CD4-positive, alpha-beta T cell (primary cell): ENCODE measurements around the gene SPTBN1. TPM values are rescaled to one million over a fixed set of nuclear protein-coding genes. Genes with fewer than 3 reads are reported as not detected.

Source experiments
- ATAC-seq: fragments of 200-7000 bp; cut with Tn5 transposase; one replicate; pipeline ENCODE4 v1.10.0; 2022; ENCODE audit warnings: mild to moderate bottlenecking; ENCODE audit not compliant: poor library complexity
- CTCF ChIA-PET: fragments of 350-600 bp; sonication (Branson Sonifier 250); formaldehyde crosslinking; loops from one replicate; lab custom pipeline; 2021; ENCODE audit warnings: antibody characterized with exemption, inconsistent platforms; lab: Charles Lee
- POLR2A ChIA-PET: fragments of 350-600 bp; sonication (Branson Sonifier 250); formaldehyde crosslinking; loops from one replicate; lab custom pipeline; 2021; ENCODE audit warnings: antibody characterized with exemption, inconsistent platforms; lab: Charles Lee
- DNase-seq, 14 experiments: peaks; one replicate each; pipeline ENCODE4 v3.0.0-alpha.2; 2013 to 2020; ENCODE audit warnings: mixed read lengths in 2 of 14
- H3K27ac ChIP-seq, 2 donors: one replicate each; pipeline versions ENCODE4 v1.5.1 to v1.7.0; 2013; ENCODE audit warnings: low read length in 2 of 2, low read depth in 1 of 2, mild to moderate bottlenecking in 1 of 2
- H3K27me3 ChIP-seq, 2 experiments: 1 replicate in 1 of 2; 2 replicates in 1 of 2; pipeline versions ENCODE4 v1.6.1 to v1.7.0; 2013; ENCODE audit warnings: low read length in 2 of 2, control low read depth in 1 of 2, mild to moderate bottlenecking in 1 of 2, moderate library complexity in 1 of 2; ENCODE audit not compliant: insufficient read depth in 2 of 2, control insufficient read depth in 1 of 2
- H3K36me3 ChIP-seq: one replicate; pipeline ENCODE4 v1.6.1; 2013; ENCODE audit warnings: low read length, control low read depth; ENCODE audit not compliant: insufficient read depth
- H3K4me1 ChIP-seq: one replicate; pipeline ENCODE4 v1.6.1; 2013; ENCODE audit warnings: low read length, control low read depth; ENCODE audit not compliant: insufficient read depth
- H3K4me3 ChIP-seq: one replicate; pipeline ENCODE4 v1.5.1; 2013; ENCODE audit warnings: mild to moderate bottlenecking, low read length, moderate library complexity
- H3K9me3 ChIP-seq, 2 experiments: 1 replicate in 1 of 2; 2 replicates in 1 of 2; pipeline versions ENCODE4 v1.6.1 to v1.7.0; 2013; ENCODE audit warnings: low read length in 2 of 2, mild to moderate bottlenecking in 2 of 2, control low read depth in 1 of 2, moderate library complexity in 1 of 2; ENCODE audit not compliant: control insufficient read depth in 1 of 2, insufficient read depth in 1 of 2
- H3K27ac Mint-ChIP-seq: one replicate; pipeline ENCODE4 v1.8.0; 2020; ENCODE audit warnings: mixed read lengths
- H3K27me3 Mint-ChIP-seq: one replicate; pipeline ENCODE4 v1.8.0; 2021; ENCODE audit warnings: mixed read lengths
- H3K36me3 Mint-ChIP-seq: one replicate; pipeline ENCODE4 v1.8.0; 2021; ENCODE audit warnings: low read depth, mixed read lengths
- H3K4me1 Mint-ChIP-seq: one replicate; pipeline ENCODE4 v1.8.0; 2021; ENCODE audit warnings: low read depth, mixed read lengths
- H3K4me3 Mint-ChIP-seq: one replicate; pipeline ENCODE4 v1.8.0; 2020; ENCODE audit warnings: mild to moderate bottlenecking, mixed read lengths
- H3K9me3 Mint-ChIP-seq: one replicate; pipeline ENCODE4 v1.8.0; 2020; ENCODE audit warnings: mixed read lengths
- intact Hi-C, 2 experiments: fragments of 100-400 bp; cut with DNase I in 1 of 2; cut with micrococcal nuclease in 1 of 2; formaldehyde crosslinking; loops; one replicate each; pipeline versions ENCODE4 v1.15.1 to v1.9.0; 2023 to 2025; cut with DNase I, micrococcal nuclease
- total RNA-seq, 174 experiments: library from RNA in 2 of 174; stranded (reverse) in 2 of 174; gene quantifications; one replicate each; pipeline ENCODE4 v1.2.3 and lab custom pipeline; 2021 to 2026
- TF ChIP-seq, protein P1 (sequence below): fragments of 200-600 bp; IDR thresholded peaks from one replicate; pipeline ENCODE4 v1.8.0; 2022; ENCODE audit warnings: antibody characterized with exemption, mild to moderate bottlenecking

The SPTBN1 gene
- total RNA-seq, 2 experiments from 2014 or later: 156 to 166 TPM

DNA sequence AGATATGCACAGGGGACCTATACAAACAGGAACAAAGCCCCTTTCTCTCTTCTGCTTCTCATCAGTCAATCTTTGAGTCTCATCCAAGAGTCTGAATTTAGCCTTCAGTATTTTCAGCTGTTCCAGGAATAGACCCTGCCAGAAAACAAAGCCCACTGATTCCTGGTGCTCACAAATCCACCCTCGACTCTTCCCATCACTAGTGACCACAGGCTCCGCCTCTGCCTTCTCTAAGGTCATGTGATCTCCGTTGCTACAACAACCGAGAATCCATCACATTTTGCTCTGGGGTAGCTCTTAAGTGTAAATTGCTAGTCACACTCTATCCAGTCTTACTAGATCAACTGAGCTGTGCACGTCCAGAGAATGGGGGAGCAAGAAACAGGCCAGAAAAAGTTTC is 46.4 kb upstream of the SPTBN1 start:
- Mint-ChIP-seq H3K4me1 (no peaks in the 10 kb centered on the region), H3K27me3 (peaks cover 16% of the 10 kb centered on the region), H3K4me3 (no peak overlapping the region), H3K27ac (no peak overlapping the region), H3K36me3 (no peaks in the 10 kb centered on the region), H3K9me3 (no peaks in the 10 kb centered on the region)
- Histone ChIP-seq H3K27me3 (no peaks in the 10 kb centered on the region), H3K36me3 (no peaks in the 10 kb centered on the region), H3K4me3 (no peak overlapping the region), H3K9me3 (no peaks in the 10 kb centered on the region), H3K4me1 (peaks cover under 1% of the 10 kb centered on the region), H3K27ac (no peak overlapping the region)
- DNase-seq (no peak), ATAC-seq (no peak)
- TF ChIP-seq, protein P1, sequence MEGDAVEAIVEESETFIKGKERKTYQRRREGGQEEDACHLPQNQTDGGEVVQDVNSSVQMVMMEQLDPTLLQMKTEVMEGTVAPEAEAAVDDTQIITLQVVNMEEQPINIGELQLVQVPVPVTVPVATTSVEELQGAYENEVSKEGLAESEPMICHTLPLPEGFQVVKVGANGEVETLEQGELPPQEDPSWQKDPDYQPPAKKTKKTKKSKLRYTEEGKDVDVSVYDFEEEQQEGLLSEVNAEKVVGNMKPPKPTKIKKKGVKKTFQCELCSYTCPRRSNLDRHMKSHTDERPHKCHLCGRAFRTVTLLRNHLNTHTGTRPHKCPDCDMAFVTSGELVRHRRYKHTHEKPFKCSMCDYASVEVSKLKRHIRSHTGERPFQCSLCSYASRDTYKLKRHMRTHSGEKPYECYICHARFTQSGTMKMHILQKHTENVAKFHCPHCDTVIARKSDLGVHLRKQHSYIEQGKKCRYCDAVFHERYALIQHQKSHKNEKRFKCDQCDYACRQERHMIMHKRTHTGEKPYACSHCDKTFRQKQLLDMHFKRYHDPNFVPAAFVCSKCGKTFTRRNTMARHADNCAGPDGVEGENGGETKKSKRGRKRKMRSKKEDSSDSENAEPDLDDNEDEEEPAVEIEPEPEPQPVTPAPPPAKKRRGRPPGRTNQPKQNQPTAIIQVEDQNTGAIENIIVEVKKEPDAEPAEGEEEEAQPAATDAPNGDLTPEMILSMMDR: no peak
- intact Hi-C loops: no loop called here
- POLR2A ChIA-PET: no interaction called here
- CTCF ChIA-PET: interaction anchor here (1.0 kb wide), 1 partner anchor 9 kb away, joined by 3 read pairs; no protein-coding TSS in a partner anchor

DNA sequence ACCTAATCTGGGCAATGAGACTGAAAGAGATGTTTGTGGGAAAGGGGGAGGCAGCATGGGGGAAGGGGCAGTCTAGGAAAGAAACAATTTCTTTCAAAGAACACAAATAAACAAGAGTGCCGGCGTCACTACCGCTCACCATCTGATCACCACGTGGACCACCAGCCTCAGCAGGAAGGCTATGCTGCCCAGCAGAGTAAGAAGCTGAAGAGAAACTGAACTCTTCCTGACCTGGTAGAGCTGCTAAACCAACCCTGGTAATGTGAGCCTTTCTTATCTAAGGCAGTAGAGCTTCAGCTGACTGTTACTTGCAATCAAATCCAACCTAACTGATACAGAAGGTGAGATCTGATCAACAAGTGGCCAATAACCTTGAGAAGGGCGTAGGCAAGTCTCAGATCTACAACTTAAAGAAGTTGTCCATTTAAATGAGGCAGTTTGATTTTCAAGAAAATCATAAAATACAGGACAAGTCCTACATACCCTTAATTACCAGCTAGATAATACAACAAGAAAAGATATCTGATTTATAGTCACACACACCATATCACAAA is 44.2 kb upstream of the SPTBN1 start:
- ChIA-PET POLR2A (no interaction called here), CTCF (no interaction called here)
- no peaks in the 10 kb centered on the region for H3K9me3 ChIP-seq
- H3K4me3 Mint-ChIP-seq: no peak overlapping the region
- intact Hi-C loops: no loop called here
- ATAC-seq: no peak
- H3K27me3 Mint-ChIP-seq: peaks cover 26% of the 10 kb centered on the region
- no peaks in the 10 kb centered on the region for H3K27me3 ChIP-seq
- H3K36me3 Mint-ChIP-seq: no peaks in the 10 kb centered on the region
- no peak overlapping the region for H3K27ac Mint-ChIP-seq
- H3K4me1 Mint-ChIP-seq: no peaks in the 10 kb centered on the region
- DNase-seq: no peak
- no peak overlapping the region for H3K27ac ChIP-seq
- H3K4me3 ChIP-seq: no peak overlapping the region
- TF ChIP-seq, protein P1: no peak
- no peaks in the 10 kb centered on the region for H3K9me3 Mint-ChIP-seq
- no peaks in the 10 kb centered on the region for H3K36me3 ChIP-seq
- H3K4me1 ChIP-seq: no peaks in the 10 kb centered on the region

DNA sequence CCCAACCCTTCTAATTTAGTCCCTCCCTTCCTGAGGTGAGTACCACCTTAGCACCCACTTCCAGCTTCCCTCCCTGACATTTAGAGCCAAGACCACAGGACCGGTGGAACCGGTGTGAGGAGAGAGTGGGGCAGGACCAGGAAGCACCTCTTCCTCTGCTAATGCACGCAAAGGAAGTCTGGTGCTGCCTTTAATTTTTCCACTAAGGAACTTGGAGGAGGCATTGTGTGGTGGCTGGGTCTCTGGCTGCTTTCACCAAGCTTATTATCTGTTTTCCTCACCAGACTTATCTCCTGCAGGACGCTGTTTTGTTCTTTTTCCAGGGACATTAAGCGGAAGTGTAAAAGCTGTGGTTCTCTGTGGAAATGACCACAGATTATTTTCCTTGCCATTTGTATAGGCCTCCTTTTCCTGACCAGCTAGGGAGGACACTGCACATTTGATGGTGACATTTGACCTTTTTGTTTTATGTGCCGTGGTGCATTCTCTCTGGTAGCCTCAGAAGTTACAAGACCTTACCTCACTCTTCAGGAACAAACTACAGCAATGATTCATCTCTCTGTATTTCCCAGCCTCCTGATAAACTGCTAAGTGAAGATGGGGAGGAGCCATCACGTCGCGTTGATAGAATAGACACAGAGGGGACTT is 39.8 kb upstream of the SPTBN1 start:
- intact Hi-C loops: no loop called here
- Mint-ChIP-seq H3K4me3 (no peak overlapping the region), H3K4me1 (no peaks in the 10 kb centered on the region), H3K27me3 (peaks cover 20% of the 10 kb centered on the region), H3K9me3 (no peaks in the 10 kb centered on the region), H3K27ac (no peak overlapping the region), H3K36me3 (no peaks in the 10 kb centered on the region)
- no peaks in the 10 kb centered on the region for H3K4me1 ChIP-seq
- H3K4me3 ChIP-seq: no peak overlapping the region
- ATAC-seq (no peak), DNase-seq (no peak)
- TF ChIP-seq, protein P1: no peak
- POLR2A ChIA-PET: no interaction called here
- H3K27me3 ChIP-seq: no peaks in the 10 kb centered on the region
- H3K9me3 ChIP-seq: no peaks in the 10 kb centered on the region
- H3K27ac ChIP-seq: no peak overlapping the region
- H3K36me3 ChIP-seq: no peaks in the 10 kb centered on the region
- CTCF ChIA-PET: no interaction called here
